Cardiac fibroblast (primary cell): Measurements from ENCODE around the gene SLC37A2.

Experiments
- DNase-seq, 2 donors: peaks; one replicate each; pipeline versions ENCODE4 v3.0.0 to v3.0.0-alpha.2; 2010; ENCODE audit warnings: low read depth in 2 of 2
- H3K4me3 ChIP-seq, 2 donors: replicated peaks in 1 of 2; 1 replicate in 1 of 2; 2 replicates in 1 of 2; pipeline ENCODE4 v1.5.1; 2011; ENCODE audit warnings: low read depth in 2 of 2, low read length in 2 of 2, mild to moderate bottlenecking in 2 of 2, moderate library complexity in 1 of 2
- TF ChIP-seq, protein P1 (sequence below): IDR thresholded peaks from one replicate; pipeline ENCODE4 v1.5.1; 2011; ENCODE audit warnings: low read depth, mild to moderate bottlenecking, low read length, inconsistent platforms

Gene SLC37A2

DNA sequence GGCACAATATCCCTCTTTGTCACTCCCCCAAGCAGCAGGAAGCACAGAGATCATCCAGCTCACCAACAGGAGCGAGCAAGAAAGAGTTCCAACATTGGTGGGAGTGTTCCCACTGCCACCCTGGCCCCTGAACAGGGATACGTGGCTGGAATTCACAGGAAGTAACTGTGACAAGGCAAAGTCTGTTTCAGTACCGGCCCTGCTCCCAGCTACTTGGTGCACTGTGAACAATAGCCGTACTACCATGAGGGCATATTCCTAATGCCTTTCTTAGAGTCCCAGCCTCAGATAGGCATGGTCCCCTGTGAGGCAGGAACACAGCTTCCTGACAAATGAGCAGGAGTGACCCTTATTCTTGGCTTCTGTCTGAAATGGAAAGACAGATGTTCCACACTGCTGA, 1.8 kb upstream of the SLC37A2 start:
- no peak for DNase-seq
- TF ChIP-seq, protein P1, sequence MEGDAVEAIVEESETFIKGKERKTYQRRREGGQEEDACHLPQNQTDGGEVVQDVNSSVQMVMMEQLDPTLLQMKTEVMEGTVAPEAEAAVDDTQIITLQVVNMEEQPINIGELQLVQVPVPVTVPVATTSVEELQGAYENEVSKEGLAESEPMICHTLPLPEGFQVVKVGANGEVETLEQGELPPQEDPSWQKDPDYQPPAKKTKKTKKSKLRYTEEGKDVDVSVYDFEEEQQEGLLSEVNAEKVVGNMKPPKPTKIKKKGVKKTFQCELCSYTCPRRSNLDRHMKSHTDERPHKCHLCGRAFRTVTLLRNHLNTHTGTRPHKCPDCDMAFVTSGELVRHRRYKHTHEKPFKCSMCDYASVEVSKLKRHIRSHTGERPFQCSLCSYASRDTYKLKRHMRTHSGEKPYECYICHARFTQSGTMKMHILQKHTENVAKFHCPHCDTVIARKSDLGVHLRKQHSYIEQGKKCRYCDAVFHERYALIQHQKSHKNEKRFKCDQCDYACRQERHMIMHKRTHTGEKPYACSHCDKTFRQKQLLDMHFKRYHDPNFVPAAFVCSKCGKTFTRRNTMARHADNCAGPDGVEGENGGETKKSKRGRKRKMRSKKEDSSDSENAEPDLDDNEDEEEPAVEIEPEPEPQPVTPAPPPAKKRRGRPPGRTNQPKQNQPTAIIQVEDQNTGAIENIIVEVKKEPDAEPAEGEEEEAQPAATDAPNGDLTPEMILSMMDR = no peak
- H3K4me3 ChIP-seq = no peak overlapping the region

- TF ChIP-seq, protein P1 = no peak
- no peak for DNase-seq
- peak overlapping the region; percentile 69 to 76 for H3K4me3 ChIP-seq
Observed at GRCh38 chr11:125062218-125062930, 731 bp upstream of the SLC37A2 start.

GRCh38 chr11:125063429-125064043, 431 bp downstream of the SLC37A2 start:
- TF ChIP-seq, protein P1 = no peak
- DNase-seq = no peak
- peak overlapping the region; percentile 69 to 76 for H3K4me3 ChIP-seq

DNA sequence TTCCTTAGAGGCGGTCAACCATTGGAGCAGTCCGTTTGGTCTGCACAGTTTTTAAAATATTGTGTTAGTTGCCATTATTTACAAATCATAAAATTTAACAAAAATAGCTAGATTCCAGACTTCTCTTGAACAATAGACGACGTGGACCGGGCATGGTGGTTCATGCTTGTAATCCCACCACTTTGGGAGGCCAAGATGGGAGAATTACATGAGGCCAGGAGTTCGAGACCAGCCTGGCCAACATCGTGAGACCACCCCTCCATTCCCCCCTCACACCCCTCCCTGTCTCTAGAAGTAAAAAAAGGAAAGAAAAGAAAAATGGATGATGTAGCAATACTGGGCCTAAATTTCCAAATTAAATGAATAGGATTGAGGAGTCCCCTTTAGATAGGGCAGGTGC, 965 bp downstream of the SLC37A2 start:
- TF ChIP-seq, protein P1 = no peak
- H3K4me3 ChIP-seq = peak overlapping the region in 1 of 2 donors; percentile 69

GRCh38 chr11:125068368-125068767, 5.3 kb downstream of the SLC37A2 start:
- no peak for DNase-seq
- TF ChIP-seq, protein P1 = no peak
- no peak overlapping the region for H3K4me3 ChIP-seq

More for the DNA sequence above, 965 bp downstream of the SLC37A2 start:
- DNase-seq = no peak

- DNase-seq = no peak
- TF ChIP-seq, protein P1 = no peak
- no peak overlapping the region for H3K4me3 ChIP-seq
Observed at GRCh38 chr11:125069008-125069407, 5.9 kb downstream of the SLC37A2 start.
